SK-N-SH (cell line): ENCODE measurements around the gene ATP5PD. TPM values are rescaled to one million over a fixed set of nuclear protein-coding genes. Genes with fewer than 3 reads are reported as not detected.
A peak's percentile ranks its signal among the peaks of the same experiment; 100 is the strongest.

Experiments used
- CTCF ChIA-PET: fragments of 300-600, 350-600 bp; formaldehyde crosslinking; extraction: SDS; loops from one replicate; lab custom pipeline; 2021; lab: Yijun Ruan, JAX
- POLR2A ChIA-PET: fragments of 350-600 bp; sonication (Branson Sonifier 250); formaldehyde crosslinking; extraction: SDS; loops from one replicate; lab custom pipeline; 2020; ENCODE audit warnings: antibody characterized with exemption, inconsistent platforms; lab: Yijun Ruan, JAX
- DNase-seq: peaks from one replicate; pipeline ENCODE4 v3.0.0; 2012
- H2AFZ ChIP-seq: fragments of 200-600 bp; sonication (generic); 2 replicates; pipeline ENCODE4 v1.8.1; 2016; ENCODE audit warnings: antibody characterized with exemption, mild to moderate bottlenecking, low read depth
- H3F3A ChIP-seq: fragments of 200-600 bp; sonication (generic); replicated peaks from 2 replicates; pipeline ENCODE3; 2016; ENCODE audit warnings: antibody characterized with exemption, mild to moderate bottlenecking; ENCODE audit not compliant: insufficient read depth
- H3K27ac ChIP-seq, 2 experiments: fragments of 200-500 bp in 1 of 2; fragments of 200-600 bp in 1 of 2; sonication (Bioruptor generic) in 1 of 2; sonication (generic), shearing (Covaris generic) in 1 of 2; 2 replicates each; pipeline versions ENCODE4 v1.5.1 to v1.6.1; 2014 to 2016; ENCODE audit warnings: low read depth in 2 of 2, inconsistent platforms in 1 of 2, low read length in 1 of 2, mild to moderate bottlenecking in 1 of 2, mixed read lengths in 1 of 2
- H3K27me3 ChIP-seq: fragments of 200-600 bp; sonication (generic), shearing (Covaris generic); 2 replicates; pipeline ENCODE4 v1.6.1; 2016; ENCODE audit warnings: mixed run types; ENCODE audit not compliant: insufficient read depth
- H3K36me3 ChIP-seq, 2 experiments: fragments of 200-500 bp in 1 of 2; fragments of 200-600 bp in 1 of 2; sonication (Bioruptor generic) in 1 of 2; sonication (generic) in 1 of 2; replicated peaks in 1 of 2; 2 replicates each; pipeline versions ENCODE3 to v1.5.1; 2014 to 2016; ENCODE audit warnings: low read length in 1 of 2, mild to moderate bottlenecking in 1 of 2; ENCODE audit not compliant: insufficient read depth in 2 of 2, control insufficient read depth in 1 of 2
- H3K4me1 ChIP-seq, 2 experiments: fragments of 200-500 bp in 1 of 2; fragments of 200-600 bp in 1 of 2; sonication (Bioruptor generic) in 1 of 2; sonication (generic), shearing (Covaris generic) in 1 of 2; 2 replicates each; pipeline versions ENCODE4 v1.5.1 to v1.6.1; 2014 to 2016; ENCODE audit warnings: low read depth in 1 of 2, low read length in 1 of 2, mixed run types in 1 of 2; ENCODE audit not compliant: insufficient read depth in 2 of 2, control insufficient read depth in 1 of 2
- H3K4me2 ChIP-seq: fragments of 200-600 bp; sonication (generic), shearing (Covaris generic); 2 replicates; pipeline ENCODE4 v1.6.1; 2017; ENCODE audit warnings: mixed run types
- H3K4me3 ChIP-seq, 2 experiments: fragments of 200-500 bp in 1 of 2; fragments of 200-600 bp in 1 of 2; sonication (Bioruptor generic) in 1 of 2; sonication (generic), shearing (Covaris generic) in 1 of 2; 2 replicates each; pipeline versions ENCODE4 v1.5.1 to v1.8.1; 2014 to 2016; ENCODE audit warnings: low read depth in 2 of 2, inconsistent platforms in 1 of 2, low read length in 1 of 2, mild to moderate bottlenecking in 1 of 2, mixed read lengths in 1 of 2, moderate library complexity in 1 of 2
- H3K79me2 ChIP-seq: fragments of 200-600 bp; sonication (generic); 2 replicates; pipeline ENCODE4 v1.8.1; 2017; ENCODE audit warnings: mild to moderate bottlenecking; ENCODE audit not compliant: insufficient read depth
- H3K9ac ChIP-seq: fragments of 200-600 bp; sonication (generic); 2 replicates; pipeline ENCODE4 v1.6.1; 2017; ENCODE audit warnings: mixed run types
- H3K9me2 ChIP-seq: fragments of 200-600 bp; sonication (generic); 2 replicates; pipeline ENCODE4 v1.6.1; 2017; ENCODE audit warnings: mixed run types
- H3K9me3 ChIP-seq: fragments of 200-600 bp; sonication (generic); 2 replicates; pipeline ENCODE4 v1.6.1; 2017; ENCODE audit warnings: mixed run types, mild to moderate bottlenecking, moderate library complexity
- H4K20me1 ChIP-seq: fragments of 200-600 bp; sonication (generic); 2 replicates; pipeline ENCODE4 v1.6.1; 2017; ENCODE audit warnings: mild to moderate bottlenecking, mixed run types; ENCODE audit not compliant: insufficient read depth
- ELF1 ChIP-seq: IDR thresholded peaks from 2 replicates; pipeline ENCODE4 v1.4.0; 2012
- EP300 ChIP-seq, 2 experiments: IDR thresholded peaks; 2 replicates each; pipeline versions ENCODE4 v1.4.0 to v1.6.1; 2012; ENCODE audit warnings: borderline replicate concordance in 1 of 2, low read depth in 1 of 2, low read length in 1 of 2
- EZH2phosphoT487 ChIP-seq: fragments of 200-600 bp; sonication (generic); IDR thresholded peaks from 2 replicates; pipeline ENCODE4 v1.6.1; 2017; ENCODE audit warnings: low read depth, mixed run types, mild to moderate bottlenecking, antibody characterized with exemption, moderate library complexity, borderline replicate concordance
- FOSL2 ChIP-seq: IDR thresholded peaks from 2 replicates; pipeline ENCODE4 v1.4.0; 2012; ENCODE audit warnings: low read depth, mild to moderate bottlenecking, moderate library complexity, borderline replicate concordance
- FOXJ3 ChIP-seq: sonication (generic); formaldehyde crosslinking; IDR thresholded peaks from 2 replicates; pipeline ENCODE4 v1.5.1; 2020; ENCODE audit warnings: mild to moderate bottlenecking, missing genetic modification reagents
- GABPA ChIP-seq: IDR thresholded peaks from 2 replicates; pipeline ENCODE4 v1.4.0; 2012; ENCODE audit warnings: low read depth, mild to moderate bottlenecking
- MEF2A ChIP-seq: IDR thresholded peaks from 2 replicates; pipeline ENCODE4 v1.4.0; 2012; ENCODE audit warnings: low read depth, borderline replicate concordance
- MXI1 ChIP-seq: IDR thresholded peaks from 2 replicates; pipeline ENCODE4 v1.6.1; 2012; ENCODE audit warnings: mild to moderate bottlenecking, low read depth, low read length, improper control_type of control experiment
- NRF1 ChIP-seq: IDR thresholded peaks from 2 replicates; pipeline ENCODE4 v1.6.1; 2012; ENCODE audit warnings: low read depth, mild to moderate bottlenecking, low read length
- POLR2AphosphoS5 ChIP-seq: IDR thresholded peaks from 2 replicates; pipeline ENCODE4 v1.6.1; 2012; ENCODE audit warnings: low read depth, low read length
- RXRA ChIP-seq: IDR thresholded peaks from 2 replicates; pipeline ENCODE4 v1.4.0; 2012; ENCODE audit warnings: low read depth, mild to moderate bottlenecking, borderline replicate concordance
- SIN3A ChIP-seq: IDR thresholded peaks from 2 replicates; pipeline ENCODE4 v1.6.1; 2012; ENCODE audit warnings: low read depth, mild to moderate bottlenecking, low read length, moderate library complexity, borderline replicate concordance
- SMC3 ChIP-seq: IDR thresholded peaks from 2 replicates; pipeline ENCODE4 v1.6.1; 2012; ENCODE audit warnings: low read depth, low read length, improper control_type of control experiment
- TAF1 ChIP-seq: IDR thresholded peaks from 2 replicates; pipeline ENCODE4 v1.6.1; 2012; ENCODE audit warnings: low read depth, mild to moderate bottlenecking, low read length, moderate library complexity, borderline replicate concordance
- TEAD4 ChIP-seq: IDR thresholded peaks from 2 replicates; pipeline ENCODE4 v1.4.0; 2012; ENCODE audit warnings: mild to moderate bottlenecking, borderline replicate concordance; ENCODE audit not compliant: insufficient read depth
- YY1 ChIP-seq: IDR thresholded peaks from 2 replicates; pipeline ENCODE4 v1.4.0; 2012; ENCODE audit warnings: low read depth, mild to moderate bottlenecking
- WGBS: methylation state at CpG from one replicate; pipeline ENCODE4 v1.1.6; 2017; ENCODE audit warnings: low lambda C conversion rate; 5-methylcytosine and 5-hydroxymethylcytosine counted together
- polyA plus RNA-seq, 3 experiments: library from polyadenylated mRNA; depleted of rRNA; stranded (reverse); fragments of >200 nt; gene quantifications; 2 replicates each; pipeline ENCODE4 v1.2.3, GENCODE V29; 2012
- TF ChIP-seq, protein P1 (sequence below): IDR thresholded peaks from 2 replicates; pipeline ENCODE4 v1.4.0; 2012; ENCODE audit warnings: low read depth, borderline replicate concordance
- TF ChIP-seq, protein P2 (sequence below): IDR thresholded peaks from 2 replicates; pipeline ENCODE4 v1.6.1; 2012; ENCODE audit warnings: mild to moderate bottlenecking, low read depth, low read length, moderate library complexity
- TF ChIP-seq, protein P3 (sequence below): IDR thresholded peaks from 2 replicates; pipeline ENCODE4; 2012
- TF ChIP-seq, protein P4 (sequence below): fragments of 150-350 bp; IDR thresholded peaks from 2 replicates; pipeline ENCODE4 v1.6.1; 2017; ENCODE audit warnings: antibody characterized with exemption, low read length, low read depth, borderline replicate concordance

ATP5PD gene
- polyA plus RNA-seq, 1 of the 3 experiments (the other 2 are of a cell fraction): 354 TPM

DNA sequence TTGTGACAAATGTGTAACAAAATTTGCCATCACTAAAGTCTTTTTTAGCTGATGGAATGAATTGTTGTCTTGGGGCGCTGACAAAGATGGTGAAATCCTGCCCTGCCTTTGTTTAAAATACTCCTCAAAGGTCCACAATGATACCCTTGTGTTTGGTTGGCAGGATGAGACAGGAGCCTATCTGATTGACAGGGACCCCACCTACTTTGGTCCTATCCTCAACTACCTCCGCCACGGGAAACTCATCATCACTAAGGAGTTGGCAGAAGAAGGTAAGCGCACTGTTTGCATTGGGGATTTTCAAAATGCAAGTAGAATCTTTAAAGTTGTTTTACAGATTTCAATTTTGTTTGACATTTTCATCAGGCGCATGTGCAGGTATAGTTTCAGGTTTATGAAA lies 2.3 kb upstream of the ATP5PD start:
- Histone ChIP-seq H3K36me3 (peaks cover 30 to 45% of the 10 kb centered on the region in 2 experiments), H3K9ac (no peak overlapping the region; the same call in 1 of the 2 replicates), H3K27ac (no peak overlapping the region), H4K20me1 (no peaks in the 10 kb centered on the region)
- TF ChIP-seq MXI1: no peak
- no peak for TF ChIP-seq POLR2AphosphoS5
- TF ChIP-seq SIN3A: no peak
- TF ChIP-seq MEF2A: no peak
- TF ChIP-seq, all 33 proteins: peak for 0
- no peak for DNase-seq
- POLR2A ChIA-PET: no interaction called here
- Histone ChIP-seq H3K4me1 (peaks cover 7 to 15% of the 10 kb centered on the region in 2 experiments; a peak in 2 of 4 replicates), H3K79me2 (peaks cover 72% of the 10 kb centered on the region), H3F3A (peaks cover 14% of the 10 kb centered on the region), H3K27me3 (no peaks in the 10 kb centered on the region), H3K9me2 (no peaks in the 10 kb centered on the region), H3K4me3 (no peak overlapping the region; a peak in 1 of 4 replicates), H3K9me3 (no peaks in the 10 kb centered on the region), H3K4me2 (peak overlapping the region; percentile 99), H2AFZ (no peak overlapping the region)
- WGBS: 92% methylated on average over 5 of the region's 5 CpGs
- CTCF ChIA-PET: interaction anchor here (0.6 to 3.1 kb wide), 10 partner anchors 11 to 153 kb away, joined by 3 to 19 read pairs (median 4); partner anchors contain the start of genes OTOP2 and SLC16A5

DNA sequence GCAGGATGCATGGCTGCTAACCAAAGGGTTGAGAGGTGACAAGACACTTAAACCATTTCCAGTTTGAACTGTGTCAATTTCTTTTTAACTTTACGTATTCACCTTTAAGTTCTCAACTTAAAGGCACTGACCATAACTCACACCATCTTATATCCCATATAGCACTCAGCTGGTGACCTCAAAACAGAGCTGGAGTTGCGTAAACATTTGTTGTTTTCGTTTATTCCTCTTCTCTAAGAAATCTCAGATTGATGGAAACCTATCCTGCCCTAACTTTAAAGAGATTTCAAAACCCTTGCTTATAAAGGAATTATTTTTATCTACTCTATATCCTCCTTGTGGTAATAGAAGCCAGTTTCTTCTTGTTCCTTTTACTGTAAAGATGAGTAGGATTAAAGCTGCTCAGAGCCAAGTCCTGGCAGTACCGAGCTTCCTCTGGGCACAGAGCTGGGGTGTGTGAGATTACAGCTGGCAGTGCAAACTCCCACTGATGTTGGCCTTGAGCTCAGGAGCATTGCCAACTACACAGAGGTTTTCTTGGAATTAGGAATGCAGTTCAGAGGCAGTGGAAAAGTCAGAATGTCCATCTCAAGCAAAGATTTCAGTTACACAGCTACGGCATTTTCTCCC lies 1.6 kb upstream of the ATP5PD start:
- no peaks in the 10 kb centered on the region for H3K9me2 ChIP-seq
- H3K9ac ChIP-seq: peak overlapping the region; percentile 72
- H3K36me3 ChIP-seq: peaks cover 27 to 38% of the 10 kb centered on the region in 2 experiments
- H3K9me3 ChIP-seq: no peaks in the 10 kb centered on the region
- no peak overlapping the region for H3K27ac ChIP-seq
- H3K4me3 ChIP-seq: peak overlapping the region; percentile 87 to 92
- no peak overlapping the region for H2AFZ ChIP-seq
- H3F3A ChIP-seq: peaks cover 14% of the 10 kb centered on the region
- H3K27me3 ChIP-seq: no peaks in the 10 kb centered on the region
- DNase-seq: no peak
- H3K79me2 ChIP-seq: peaks cover 75% of the 10 kb centered on the region
- H3K4me1 ChIP-seq: peaks cover 7 to 15% of the 10 kb centered on the region in 2 experiments; a peak in 2 of 4 replicates
- H3K4me2 ChIP-seq: peak overlapping the region; percentile 99
- CTCF ChIA-PET: interaction anchor here (0.6 to 3.1 kb wide), 13 partner anchors 11 to 155 kb away, joined by 3 to 19 read pairs (median 3); partner anchors contain the start of genes FADS6, OTOP2 and SLC16A5
- WGBS: 60% methylated on average over 5 of the region's 5 CpGs
- TF ChIP-seq GABPA: no peak
- no peak for TF ChIP-seq EP300 (IDR thresholded peaks at IDR 0.05; ENCODE audit: borderline replicate concordance in 1 of 2, low read depth in 1 of 2, low read length in 1 of 2)
- no peak for TF ChIP-seq TAF1
- no peak for TF ChIP-seq ELF1
- TF ChIP-seq, protein P1, sequence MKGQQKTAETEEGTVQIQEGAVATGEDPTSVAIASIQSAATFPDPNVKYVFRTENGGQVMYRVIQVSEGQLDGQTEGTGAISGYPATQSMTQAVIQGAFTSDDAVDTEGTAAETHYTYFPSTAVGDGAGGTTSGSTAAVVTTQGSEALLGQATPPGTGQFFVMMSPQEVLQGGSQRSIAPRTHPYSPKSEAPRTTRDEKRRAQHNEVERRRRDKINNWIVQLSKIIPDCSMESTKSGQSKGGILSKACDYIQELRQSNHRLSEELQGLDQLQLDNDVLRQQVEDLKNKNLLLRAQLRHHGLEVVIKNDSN: no peak
- TF ChIP-seq, protein P2, sequence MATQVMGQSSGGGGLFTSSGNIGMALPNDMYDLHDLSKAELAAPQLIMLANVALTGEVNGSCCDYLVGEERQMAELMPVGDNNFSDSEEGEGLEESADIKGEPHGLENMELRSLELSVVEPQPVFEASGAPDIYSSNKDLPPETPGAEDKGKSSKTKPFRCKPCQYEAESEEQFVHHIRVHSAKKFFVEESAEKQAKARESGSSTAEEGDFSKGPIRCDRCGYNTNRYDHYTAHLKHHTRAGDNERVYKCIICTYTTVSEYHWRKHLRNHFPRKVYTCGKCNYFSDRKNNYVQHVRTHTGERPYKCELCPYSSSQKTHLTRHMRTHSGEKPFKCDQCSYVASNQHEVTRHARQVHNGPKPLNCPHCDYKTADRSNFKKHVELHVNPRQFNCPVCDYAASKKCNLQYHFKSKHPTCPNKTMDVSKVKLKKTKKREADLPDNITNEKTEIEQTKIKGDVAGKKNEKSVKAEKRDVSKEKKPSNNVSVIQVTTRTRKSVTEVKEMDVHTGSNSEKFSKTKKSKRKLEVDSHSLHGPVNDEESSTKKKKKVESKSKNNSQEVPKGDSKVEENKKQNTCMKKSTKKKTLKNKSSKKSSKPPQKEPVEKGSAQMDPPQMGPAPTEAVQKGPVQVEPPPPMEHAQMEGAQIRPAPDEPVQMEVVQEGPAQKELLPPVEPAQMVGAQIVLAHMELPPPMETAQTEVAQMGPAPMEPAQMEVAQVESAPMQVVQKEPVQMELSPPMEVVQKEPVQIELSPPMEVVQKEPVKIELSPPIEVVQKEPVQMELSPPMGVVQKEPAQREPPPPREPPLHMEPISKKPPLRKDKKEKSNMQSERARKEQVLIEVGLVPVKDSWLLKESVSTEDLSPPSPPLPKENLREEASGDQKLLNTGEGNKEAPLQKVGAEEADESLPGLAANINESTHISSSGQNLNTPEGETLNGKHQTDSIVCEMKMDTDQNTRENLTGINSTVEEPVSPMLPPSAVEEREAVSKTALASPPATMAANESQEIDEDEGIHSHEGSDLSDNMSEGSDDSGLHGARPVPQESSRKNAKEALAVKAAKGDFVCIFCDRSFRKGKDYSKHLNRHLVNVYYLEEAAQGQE: no peak
- no peak for TF ChIP-seq SMC3
- TF ChIP-seq NRF1: no peak
- TF ChIP-seq, protein P3, sequence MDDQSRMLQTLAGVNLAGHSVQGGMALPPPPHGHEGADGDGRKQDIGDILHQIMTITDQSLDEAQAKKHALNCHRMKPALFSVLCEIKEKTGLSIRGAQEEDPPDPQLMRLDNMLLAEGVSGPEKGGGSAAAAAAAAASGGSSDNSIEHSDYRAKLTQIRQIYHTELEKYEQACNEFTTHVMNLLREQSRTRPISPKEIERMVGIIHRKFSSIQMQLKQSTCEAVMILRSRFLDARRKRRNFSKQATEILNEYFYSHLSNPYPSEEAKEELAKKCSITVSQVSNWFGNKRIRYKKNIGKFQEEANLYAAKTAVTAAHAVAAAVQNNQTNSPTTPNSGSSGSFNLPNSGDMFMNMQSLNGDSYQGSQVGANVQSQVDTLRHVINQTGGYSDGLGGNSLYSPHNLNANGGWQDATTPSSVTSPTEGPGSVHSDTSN: no peak
- no peak for TF ChIP-seq FOSL2
- no peak for TF ChIP-seq RXRA
- no peak for TF ChIP-seq EZH2phosphoT487
- TF ChIP-seq YY1: no peak
- TF ChIP-seq, protein P4, sequence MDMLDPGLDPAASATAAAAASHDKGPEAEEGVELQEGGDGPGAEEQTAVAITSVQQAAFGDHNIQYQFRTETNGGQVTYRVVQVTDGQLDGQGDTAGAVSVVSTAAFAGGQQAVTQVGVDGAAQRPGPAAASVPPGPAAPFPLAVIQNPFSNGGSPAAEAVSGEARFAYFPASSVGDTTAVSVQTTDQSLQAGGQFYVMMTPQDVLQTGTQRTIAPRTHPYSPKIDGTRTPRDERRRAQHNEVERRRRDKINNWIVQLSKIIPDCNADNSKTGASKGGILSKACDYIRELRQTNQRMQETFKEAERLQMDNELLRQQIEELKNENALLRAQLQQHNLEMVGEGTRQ: no peak
- no peak for TF ChIP-seq TEAD4
- TF ChIP-seq FOXJ3 (CRISPR knock-in tag): no peak
- POLR2A ChIA-PET: interaction anchor here (0.6 to 2.2 kb wide), 4 partner anchors 11 to 76 kb away, joined by 3 to 6 read pairs (median 5); partner anchors contain the start of genes HID1 and MRPL58
- H4K20me1 ChIP-seq: no peaks in the 10 kb centered on the region
